ENCODE measurements around the gene CRHR2.
A peak's percentile ranks its signal among the peaks of the same experiment; 100 is the strongest.
"Not testable (repeated sequence)": the region's sequence is repeated elsewhere in the genome, so short reads cannot be mapped to it uniquely, and the experiment has no call there.

CRHR2 gene

GRCh38 chr7:30682212-30683083 is at the start of gene CRHR2:
CRHR2 (minus strand) TSS chr7:30682456; CDS start chr7:30682280, 176 bp downstream.
- peak; percentile 37 for DNase-seq

- DNase-seq = no peak
These were observed 49.3 kb upstream of the CRHR2 start for GRCh38 chr7:30731581-30731980.

GRCh38 chr7:30730996-30731395 is 48.7 kb upstream of the CRHR2 start:
- DNase-seq = no peak

GRCh38 chr7:30730097-30730496 is 47.8 kb upstream of the CRHR2 start:
- no peak for DNase-seq

GRCh38 chr7:30729642-30730041 is 47.4 kb upstream of the CRHR2 start:
- DNase-seq = no peak

- DNase-seq = no peak
These were observed 46.4 kb upstream of the CRHR2 start for GRCh38 chr7:30728591-30729100.

- DNase-seq = peak; percentile 68
These were observed 45.0 kb upstream of the CRHR2 start for GRCh38 chr7:30727061-30727945.

- DNase-seq = peak; percentile 50
These were observed 44.2 kb upstream of the CRHR2 start for GRCh38 chr7:30726296-30727006.

- no peak for DNase-seq
These were observed 41.5 kb upstream of the CRHR2 start for GRCh38 chr7:30723776-30724175.

GRCh38 chr7:30722671-30723070 is 40.4 kb upstream of the CRHR2 start:
- DNase-seq = no peak

- no peak for DNase-seq
These were observed 39.9 kb upstream of the CRHR2 start for GRCh38 chr7:30722187-30722586.

GRCh38 chr7:30721211-30721610 is 39.0 kb upstream of the CRHR2 start:
- DNase-seq = no peak

GRCh38 chr7:30719434-30719833 is 37.2 kb upstream of the CRHR2 start:
- not testable (repeated sequence) for DNase-seq

- no peak for DNase-seq
These were observed 34.9 kb upstream of the CRHR2 start for GRCh38 chr7:30717181-30717580.

GRCh38 chr7:30714129-30714528 is 31.9 kb upstream of the CRHR2 start:
- DNase-seq = no peak

- no peak for DNase-seq
These were observed 31.1 kb upstream of the CRHR2 start for GRCh38 chr7:30713392-30713791.

- no peak for DNase-seq
These were observed 28.4 kb upstream of the CRHR2 start for GRCh38 chr7:30710669-30711068.

- no peak for DNase-seq
These were observed 27.3 kb upstream of the CRHR2 start for GRCh38 chr7:30709549-30709948.

- no peak for DNase-seq
These were observed 26.7 kb upstream of the CRHR2 start for GRCh38 chr7:30708983-30709382.

- no peak for DNase-seq
These were observed 26.2 kb upstream of the CRHR2 start for GRCh38 chr7:30708412-30708811.

- DNase-seq = no peak
These were observed 25.4 kb upstream of the CRHR2 start for GRCh38 chr7:30707391-30708357.

GRCh38 chr7:30706908-30707307 is 24.7 kb upstream of the CRHR2 start:
- no peak for DNase-seq
